GM23338 (cell line): ENCODE measurements around the gene OR7G1. TPM values are rescaled to one million over a fixed set of nuclear protein-coding genes. Genes with fewer than 3 reads are reported as not detected.

ENCODE experiments used
- ATAC-seq: fragments of 200-7000 bp; cut with Tn5 transposase; 3 replicates; pipeline ENCODE4 v1.9.1; 2020
- DNase-seq: peaks from one replicate; pipeline ENCODE4 v3.0.0-alpha.2; 2015; ENCODE audit warnings: low spot score
- H2AFZ ChIP-seq: fragments of 200-600 bp; sonication (generic); 2 replicates; pipeline ENCODE4 v1.8.0; 2016; ENCODE audit warnings: antibody characterized with exemption, mild to moderate bottlenecking, moderate library complexity
- H3F3A ChIP-seq: fragments of 200-600 bp; sonication (generic); replicated peaks from 2 replicates; pipeline ENCODE4 v1.8.0; 2017; ENCODE audit warnings: antibody characterized with exemption, mixed run types, low read depth
- H3K27ac ChIP-seq: fragments of 200-600 bp; sonication (generic); 2 replicates; pipeline ENCODE4 v1.6.1; 2016; ENCODE audit warnings: low read depth
- H3K27me3 ChIP-seq: fragments of 200-600 bp; sonication (generic); 2 replicates; pipeline ENCODE4 v1.8.0; 2016; ENCODE audit warnings: mild to moderate bottlenecking, mixed run types, moderate library complexity; ENCODE audit not compliant: insufficient read depth
- H3K36me3 ChIP-seq: fragments of 200-600 bp; sonication (generic); 2 replicates; pipeline ENCODE4 v1.8.0; 2016; ENCODE audit warnings: mild to moderate bottlenecking; ENCODE audit not compliant: insufficient read depth
- H3K4me1 ChIP-seq: fragments of 200-600 bp; sonication (generic); 2 replicates; pipeline ENCODE4 v1.8.0; 2016; ENCODE audit warnings: mild to moderate bottlenecking, moderate library complexity; ENCODE audit not compliant: insufficient read depth
- H3K4me2 ChIP-seq: fragments of 200-600 bp; sonication (generic); 2 replicates; pipeline ENCODE4 v1.7.1; 2017; ENCODE audit warnings: mixed run types
- H3K4me3 ChIP-seq: fragments of 200-600 bp; sonication (generic); 2 replicates; pipeline ENCODE4 v1.6.1; 2016; ENCODE audit warnings: mixed run types
- H3K79me2 ChIP-seq: fragments of 200-600 bp; sonication (generic); replicated peaks from 2 replicates; pipeline ENCODE4 v1.8.0; 2017; ENCODE audit warnings: mild to moderate bottlenecking; ENCODE audit not compliant: insufficient read depth
- H3K9me2 ChIP-seq: fragments of 200-600 bp; sonication (generic); 2 replicates; pipeline ENCODE4 v1.8.0; 2017; ENCODE audit not compliant: insufficient read depth
- H4K20me1 ChIP-seq: fragments of 200-600 bp; sonication (generic); replicated peaks from 2 replicates; pipeline ENCODE4 v1.8.0; 2017; ENCODE audit warnings: mild to moderate bottlenecking; ENCODE audit not compliant: insufficient read depth
- H3K27ac Mint-ChIP-seq: 2 replicates; pipeline ENCODE4 v1.8.0; 2020; ENCODE audit warnings: inconsistent platforms, mild to moderate bottlenecking, moderate library complexity, mixed read lengths
- H3K27me3 Mint-ChIP-seq: 3 replicates; pipeline ENCODE4 v1.8.0; 2022; ENCODE audit warnings: low read depth, mild to moderate bottlenecking, moderate library complexity, mixed read lengths, inconsistent platforms; ENCODE audit not compliant: insufficient read depth, poor library complexity
- H3K36me3 Mint-ChIP-seq: 3 replicates; pipeline ENCODE4 v1.8.0; 2021; ENCODE audit warnings: low read depth, mild to moderate bottlenecking, inconsistent platforms, moderate library complexity, mixed read lengths
- H3K4me1 Mint-ChIP-seq: 3 replicates; pipeline ENCODE4 v1.8.0; 2020; ENCODE audit warnings: mild to moderate bottlenecking, inconsistent platforms, mixed read lengths
- H3K4me3 Mint-ChIP-seq: 3 replicates; pipeline ENCODE4 v1.8.0; 2021; ENCODE audit warnings: moderate library complexity, mild to moderate bottlenecking, inconsistent platforms, mixed read lengths
- H3K9me3 Mint-ChIP-seq: 3 replicates; pipeline ENCODE4 v1.8.0; 2020; ENCODE audit warnings: moderate library complexity, mild to moderate bottlenecking, inconsistent platforms, mixed read lengths
- CREB1 ChIP-seq: fragments of 250-450 bp; sonication (Bioruptor Pico); IDR thresholded peaks from 2 replicates; pipeline ENCODE4 v1.5.0; 2020; ENCODE audit warnings: low read depth, mild to moderate bottlenecking, moderate library complexity
- CTCF ChIP-seq, 2 experiments: fragments of 200-600 bp in 1 of 2; sonication (generic) in 1 of 2; conservative IDR thresholded peaks; 2 replicates each; pipeline versions ENCODE4 v1.5.1 to v1.6.1; 2016 to 2017; ENCODE audit warnings: antibody characterized with exemption in 2 of 2, low read depth in 2 of 2, mild to moderate bottlenecking in 2 of 2, moderate library complexity in 1 of 2
- ETS1 ChIP-seq: IDR thresholded peaks from 2 replicates; pipeline ENCODE4 v1.6.1; 2016; ENCODE audit warnings: antibody characterized with exemption
- EZH2 ChIP-seq: fragments of 200-600 bp; sonication (generic); IDR thresholded peaks from one replicate; pipeline ENCODE4 v1.8.0; 2017; ENCODE audit warnings: antibody characterized with exemption, mild to moderate bottlenecking, low read depth; ENCODE audit not compliant: unreplicated experiment
- EZH2phosphoT487 ChIP-seq: fragments of 200-600 bp; sonication (generic); IDR thresholded peaks from one replicate; pipeline ENCODE4 v1.8.1; 2018; ENCODE audit warnings: antibody characterized with exemption; ENCODE audit not compliant: unreplicated experiment
- JUNB ChIP-seq: IDR thresholded peaks from one replicate; pipeline ENCODE4 v1.6.1; 2016; ENCODE audit warnings: antibody characterized with exemption; ENCODE audit not compliant: unreplicated experiment
- NANOG ChIP-seq: IDR thresholded peaks from 2 replicates; pipeline ENCODE4 v1.6.1; 2016; ENCODE audit warnings: antibody characterized with exemption, borderline replicate concordance
- POLR2AphosphoS5 ChIP-seq: IDR thresholded peaks from 2 replicates; pipeline ENCODE4 v1.6.1; 2016; ENCODE audit warnings: antibody characterized with exemption, low read depth
- REST ChIP-seq: IDR thresholded peaks from one replicate; pipeline ENCODE4 v1.6.1; 2018; ENCODE audit warnings: antibody characterized with exemption; ENCODE audit not compliant: unreplicated experiment
- STAT1 ChIP-seq: IDR thresholded peaks from one replicate; pipeline ENCODE4 v1.6.1; 2016; ENCODE audit warnings: antibody characterized with exemption; ENCODE audit not compliant: unreplicated experiment
- ZNF331 ChIP-seq: fragments of 250-450 bp; sonication (Bioruptor Pico); IDR thresholded peaks from 2 replicates; pipeline ENCODE4 v1.5.0; 2020; ENCODE audit warnings: low read depth, mild to moderate bottlenecking, moderate library complexity
- polyA plus RNA-seq: library from polyadenylated mRNA; unstranded; fragments of >200 nt; fragmentation: Nextera tagmentation; extraction: Ambion mirVana; gene quantifications from 2 replicates; pipeline ENCODE4 v1.2.1, GENCODE V29; 2016
- total RNA-seq: library from RNA; depleted of rRNA; stranded (reverse); fragments of >200 nt; shearing (Covaris generic); gene quantifications from 2 replicates; pipeline ENCODE4 v1.2.3, GENCODE V29; 2014

Gene OR7G1
- total and polyA plus RNA-seq, 2 experiments from 2014 or later, result not detected

DNA sequence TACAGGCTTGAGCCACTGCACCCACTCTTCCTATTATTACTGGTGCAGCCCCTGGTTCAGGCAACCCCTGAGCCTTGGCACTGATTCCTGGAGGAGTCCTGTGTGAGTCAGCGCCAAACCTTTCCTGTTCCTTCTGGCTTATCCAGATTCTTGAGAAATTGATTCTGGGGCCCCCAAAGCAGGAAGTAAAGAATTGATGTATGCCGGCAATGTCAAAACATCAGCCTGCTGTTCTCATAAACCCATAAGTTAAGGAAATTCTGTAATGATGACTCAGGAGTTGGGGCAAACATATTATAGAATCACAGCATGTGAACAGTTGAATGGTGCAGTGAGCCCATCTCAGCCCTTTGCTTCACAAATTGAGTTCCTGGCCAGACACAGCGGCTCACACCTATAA is 12.6 kb upstream of the OR7G1 start (continued):
- no peak for TF ChIP-seq CTCF (conservative IDR thresholded peaks at IDR 0.05; ENCODE audit: low read depth in 2 of 2)
- no peak for TF ChIP-seq NANOG
- no peak for TF ChIP-seq POLR2AphosphoS5

DNA sequence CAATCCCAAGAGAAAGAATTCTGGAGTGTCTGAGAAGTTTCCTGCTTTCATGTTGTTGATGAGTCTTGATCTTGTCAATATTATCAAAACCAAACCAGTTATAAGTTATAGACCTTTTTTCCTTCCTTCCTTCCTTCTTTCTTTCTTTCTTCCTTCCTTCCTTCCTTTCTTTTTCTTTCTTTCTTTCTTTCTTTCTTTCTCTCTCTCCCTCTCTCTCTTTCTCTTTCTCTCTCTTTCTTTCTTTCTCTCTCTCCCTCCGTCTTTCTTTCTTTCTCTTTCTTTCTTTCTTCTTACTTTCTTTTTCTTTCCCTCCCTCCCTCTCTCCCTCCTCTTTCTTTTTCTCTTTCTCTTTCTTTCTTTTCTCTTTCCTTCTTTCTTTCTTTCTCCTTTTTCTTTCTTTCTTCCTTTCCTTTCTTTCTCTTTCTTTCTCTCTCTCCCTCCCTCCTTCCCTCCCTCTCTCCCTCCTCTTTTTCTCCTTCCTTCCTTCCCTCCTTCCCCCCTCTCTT is 11.4 kb upstream of the OR7G1 start, which contains the start of gene OR7G3:
TSS of gene OR7G3 (minus strand) at position 51 of the 506 bp plus-strand sequence. CDS start at position 51, 0 bp downstream.
- DNase-seq, result no peak
- Histone ChIP-seq H3K27ac (no peak within 1 kb of the TSS), H4K20me1 (no peaks in the 10 kb centered on the region), H3K4me2 (no peak within 1 kb of the TSS), H3K4me3 (no peak within 1 kb of the TSS), H2AFZ (no peak within 1 kb of the TSS), H3K4me1 (no peaks in the 10 kb centered on the region), H3K79me2 (no peaks in the 10 kb centered on the region), H3K36me3 (no peaks in the 10 kb centered on the region), H3K9me2 (no peaks in the 10 kb centered on the region), H3F3A (no peaks in the 10 kb centered on the region), H3K27me3 (no peaks in the 10 kb centered on the region)
- Mint-ChIP-seq H3K27me3 (peaks cover 4% of the 10 kb centered on the region), H3K36me3 (peaks cover 41% of the 10 kb centered on the region), H3K4me3 (no peak within 1 kb of the TSS), H3K27ac (no peak within 1 kb of the TSS), H3K4me1 (no peaks in the 10 kb centered on the region), H3K9me3 (peaks cover 89% of the 10 kb centered on the region)
- no peak for ATAC-seq
- TF ChIP-seq EZH2phosphoT487 (no peak), CTCF (conservative IDR thresholded peaks at IDR 0.05; ENCODE audit: low read depth in 2 of 2) (no peak), ZNF331 (no peak), POLR2AphosphoS5 (no peak), EZH2 (no peak), CREB1 (CRISPR knock-in tag) (no peak), NANOG (no peak), REST (no peak), ETS1 (no peak), STAT1 (no peak), JUNB (no peak)
